Fibroblast of pulmonary artery (primary cell): ENCODE data around the gene DUOXA1.

Experiments used
- DNase-seq: peaks from one replicate; pipeline ENCODE4 v3.0.0-alpha.2; 2010; ENCODE audit warnings: low read depth
- H3K4me3 ChIP-seq: replicated peaks from 2 replicates; pipeline ENCODE4 v1.5.1; 2011; ENCODE audit warnings: low read depth, mild to moderate bottlenecking, control low read depth, low read length, moderate library complexity
- CTCF ChIP-seq: IDR thresholded peaks from 2 replicates; pipeline ENCODE4 v1.5.1; 2011; ENCODE audit warnings: mild to moderate bottlenecking, control low read depth, low read length, inconsistent platforms; ENCODE audit errors: missing control alignments

Gene DUOXA1

GRCh38 chr15:45122719-45123118 lies 7.0 kb downstream of the DUOXA1 start:
- H3K4me3 ChIP-seq = no peak overlapping the region
- TF ChIP-seq CTCF = no peak
- no peak for DNase-seq

- no peak for TF ChIP-seq CTCF
- H3K4me3 ChIP-seq = no peak overlapping the region
- DNase-seq = peak; percentile 72
Measured at GRCh38 chr15:45121706-45122417, 7.8 kb downstream of the DUOXA1 start.

- no peak overlapping the region for H3K4me3 ChIP-seq
- no peak for DNase-seq
- no peak for TF ChIP-seq CTCF
Measured at GRCh38 chr15:45121020-45121419, 8.7 kb downstream of the DUOXA1 start.

- no peak for TF ChIP-seq CTCF
- no peak overlapping the region for H3K4me3 ChIP-seq
- no peak for DNase-seq
Measured at GRCh38 chr15:45120081-45120972, 9.4 kb downstream of the DUOXA1 start.

- no peak for TF ChIP-seq CTCF
- H3K4me3 ChIP-seq = no peak overlapping the region
- DNase-seq = no peak
Measured at GRCh38 chr15:45118996-45119395, 10.7 kb downstream of the DUOXA1 start.

GRCh38 chr15:45118131-45118588 lies 11.5 kb downstream of the DUOXA1 start:
- no peak overlapping the region for H3K4me3 ChIP-seq
- peak; percentile 92 for DNase-seq
- TF ChIP-seq CTCF = no peak
